HCT116 (cell line): ENCODE data around the gene KRT85.

Experiments
- CBX3 ChIP-seq: IDR thresholded peaks from 2 replicates; pipeline ENCODE4 v1.6.1; 2012; ENCODE audit warnings: low read depth
- EGR1 ChIP-seq: IDR thresholded peaks from 2 replicates; pipeline ENCODE4 v1.6.1; 2012; ENCODE audit warnings: low read depth
- EZH2 ChIP-seq: fragments of 200-600 bp; sonication (generic); IDR thresholded peaks from 2 replicates; pipeline ENCODE4 v1.6.1; 2017; ENCODE audit warnings: antibody characterized with exemption, mixed run types
- JUND ChIP-seq: IDR thresholded peaks from 2 replicates; pipeline ENCODE4 v1.6.1; 2012
- POLR2A ChIP-seq: IDR thresholded peaks from 2 replicates; pipeline ENCODE4 v1.7.0; 2011; ENCODE audit warnings: borderline replicate concordance; ENCODE audit not compliant: insufficient read depth, insufficient read length; ENCODE audit errors: extremely low read depth
- POLR2AphosphoS5 ChIP-seq: IDR thresholded peaks from 2 replicates; pipeline ENCODE4 v1.6.1; 2011; ENCODE audit warnings: mild to moderate bottlenecking, low read depth, low read length, moderate library complexity
- SIN3A ChIP-seq: IDR thresholded peaks from 2 replicates; pipeline ENCODE4 v1.6.1; 2012; ENCODE audit warnings: low read depth
- SRF ChIP-seq: IDR thresholded peaks from 2 replicates; pipeline ENCODE4 v1.6.1; 2012; ENCODE audit warnings: low read depth
- ZNF274 ChIP-seq: fragments of 200-500 bp; sonication (Bioruptor generic); IDR thresholded peaks from 2 replicates; pipeline ENCODE4 v1.6.1; 2014; ENCODE audit warnings: mild to moderate bottlenecking, low read depth, low read length, inconsistent platforms
- TF ChIP-seq, protein P1 (sequence below), 3 experiments: fragments of 200-600 bp in 1 of 3; sonication (generic) in 1 of 3; IDR thresholded peaks in 2 of 3; conservative IDR thresholded peaks in 1 of 3; 2 replicates each; pipeline ENCODE4 v1.5.1; 2012 to 2017; ENCODE audit warnings: low read depth in 2 of 3, low read length in 2 of 3, antibody characterized with exemption in 1 of 3, borderline replicate concordance in 1 of 3, control low read depth in 1 of 3, mild to moderate bottlenecking in 1 of 3, mixed read lengths in 1 of 3, mixed run types in 1 of 3, moderate library complexity in 1 of 3; ENCODE audit not compliant: insufficient read depth in 1 of 3

GRCh38 chr12:52394836-52395405 lies 27.6 kb upstream of the KRT85 start:
- TF ChIP-seq, protein P1, sequence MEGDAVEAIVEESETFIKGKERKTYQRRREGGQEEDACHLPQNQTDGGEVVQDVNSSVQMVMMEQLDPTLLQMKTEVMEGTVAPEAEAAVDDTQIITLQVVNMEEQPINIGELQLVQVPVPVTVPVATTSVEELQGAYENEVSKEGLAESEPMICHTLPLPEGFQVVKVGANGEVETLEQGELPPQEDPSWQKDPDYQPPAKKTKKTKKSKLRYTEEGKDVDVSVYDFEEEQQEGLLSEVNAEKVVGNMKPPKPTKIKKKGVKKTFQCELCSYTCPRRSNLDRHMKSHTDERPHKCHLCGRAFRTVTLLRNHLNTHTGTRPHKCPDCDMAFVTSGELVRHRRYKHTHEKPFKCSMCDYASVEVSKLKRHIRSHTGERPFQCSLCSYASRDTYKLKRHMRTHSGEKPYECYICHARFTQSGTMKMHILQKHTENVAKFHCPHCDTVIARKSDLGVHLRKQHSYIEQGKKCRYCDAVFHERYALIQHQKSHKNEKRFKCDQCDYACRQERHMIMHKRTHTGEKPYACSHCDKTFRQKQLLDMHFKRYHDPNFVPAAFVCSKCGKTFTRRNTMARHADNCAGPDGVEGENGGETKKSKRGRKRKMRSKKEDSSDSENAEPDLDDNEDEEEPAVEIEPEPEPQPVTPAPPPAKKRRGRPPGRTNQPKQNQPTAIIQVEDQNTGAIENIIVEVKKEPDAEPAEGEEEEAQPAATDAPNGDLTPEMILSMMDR (IDR thresholded peaks at IDR 0.05 in 2 of 3, conservative IDR thresholded peaks at IDR 0.05 in 1 of 3; ENCODE audit: borderline replicate concordance in 1 of 3, insufficient read depth in 1 of 3, low read depth in 2 of 3, low read length in 2 of 3), result no peak
- TF ChIP-seq JUND (no peak), SRF (no peak), CBX3 (no peak), POLR2AphosphoS5 (no peak), POLR2A (no peak), SIN3A (no peak), ZNF274 (no peak), EZH2 (no peak), EGR1 (no peak)
